Fibroblast of the aortic adventitia (primary cell): Measurements from ENCODE around the gene IDH3B. TPM values are rescaled to one million over a fixed set of nuclear protein-coding genes. Genes with fewer than 3 reads are reported as not detected.

Source experiments
- DNase-seq: peaks from one replicate; pipeline ENCODE4 v3.0.0-alpha.2; 2010; ENCODE audit warnings: low read depth
- H3K4me3 ChIP-seq: 2 replicates; pipeline ENCODE4 v1.5.1; 2011; ENCODE audit warnings: low read depth, mild to moderate bottlenecking, control low read depth, low read length, moderate library complexity
- CTCF ChIP-seq: IDR thresholded peaks from 2 replicates; pipeline ENCODE4 v1.5.1; 2011; ENCODE audit warnings: mild to moderate bottlenecking, low read length, control low read depth, inconsistent platforms; ENCODE audit not compliant: insufficient read depth
- total RNA-seq: library from RNA; depleted of rRNA; stranded (reverse); fragments of >200 nt; gene quantifications from 2 replicates; pipeline ENCODE4 v1.2.3, GENCODE V29; 2012; ENCODE audit warnings: low replicate concordance

IDH3B gene
- total RNA-seq: 64.3 and 71.3 TPM in 2 replicates

GRCh38 chr20:2663887-2664719, at the start of gene IDH3B:
IDH3B (minus strand) TSS chr20:2664216; CDS start chr20:2664188, 28 bp downstream.
- DNase-seq: peak; percentile 93
- no peak for TF ChIP-seq CTCF
- H3K4me3 ChIP-seq: peak within 1 kb of the TSS; percentile 100

- no peak for DNase-seq
- TF ChIP-seq CTCF: no peak
- no peak overlapping the region for H3K4me3 ChIP-seq
Measured at GRCh38 chr20:2713285-2713684, 49.3 kb upstream of the IDH3B start.

GRCh38 chr20:2709205-2709981, 45.4 kb upstream of the IDH3B start:
- no peak for TF ChIP-seq CTCF
- no peak overlapping the region for H3K4me3 ChIP-seq
- no peak for DNase-seq

- H3K4me3 ChIP-seq: no peak overlapping the region
- TF ChIP-seq CTCF: no peak
- DNase-seq: no peak
Measured at GRCh38 chr20:2708665-2709064, 44.6 kb upstream of the IDH3B start.

GRCh38 chr20:2708073-2708415, 44.0 kb upstream of the IDH3B start:
- no peak for TF ChIP-seq CTCF
- DNase-seq: no peak

GRCh38 chr20:2707353-2708072, 43.5 kb upstream of the IDH3B start:
- H3K4me3 ChIP-seq: no peak overlapping the region
- TF ChIP-seq CTCF: no peak
- DNase-seq: no peak

More at GRCh38 chr20:2708073-2708415, 44.0 kb upstream of the IDH3B start:
- no peak overlapping the region for H3K4me3 ChIP-seq
